Mesodermal cell (in vitro differentiated cells): Measurements from ENCODE around the gene BMP8B.
"Not testable (repeated sequence)": the region's sequence is repeated elsewhere in the genome, so short reads cannot be mapped to it uniquely, and the experiment has no call there.

Source experiments
- H3K27ac ChIP-seq: 2 replicates; pipeline ENCODE4 v1.7.0; 2013; ENCODE audit warnings: mild to moderate bottlenecking, low read depth, low read length, moderate library complexity; ENCODE audit not compliant: severe bottlenecking
- H3K36me3 ChIP-seq: 2 replicates; pipeline ENCODE4 v1.7.1; 2013; ENCODE audit warnings: mild to moderate bottlenecking, low read length, moderate library complexity; ENCODE audit not compliant: control insufficient read depth, insufficient read depth
- H3K4me1 ChIP-seq: one replicate; pipeline ENCODE4 v1.7.1; 2013; ENCODE audit warnings: mild to moderate bottlenecking, low read length; ENCODE audit not compliant: insufficient read depth, control insufficient read depth, poor library complexity, severe bottlenecking
- H3K4me3 ChIP-seq: 2 replicates; pipeline ENCODE4 v1.7.0; 2013; ENCODE audit warnings: low read length, control low read depth, mild to moderate bottlenecking; ENCODE audit not compliant: insufficient read depth, poor library complexity, severe bottlenecking; ENCODE audit errors: extremely low read depth
- H3K9me3 ChIP-seq: 2 replicates; pipeline ENCODE4 v1.7.1; 2013; ENCODE audit warnings: mild to moderate bottlenecking, low read length, moderate library complexity; ENCODE audit not compliant: control insufficient read depth
- WGBS, 2 experiments: methylation state at CpG; one replicate each; pipeline ENCODE4 v1.1.5; 2013; ENCODE audit warnings: missing lambda C conversion rate in 2 of 2; ENCODE audit not compliant: insufficient coverage in 2 of 2; 5-methylcytosine and 5-hydroxymethylcytosine counted together

The BMP8B gene

DNA sequence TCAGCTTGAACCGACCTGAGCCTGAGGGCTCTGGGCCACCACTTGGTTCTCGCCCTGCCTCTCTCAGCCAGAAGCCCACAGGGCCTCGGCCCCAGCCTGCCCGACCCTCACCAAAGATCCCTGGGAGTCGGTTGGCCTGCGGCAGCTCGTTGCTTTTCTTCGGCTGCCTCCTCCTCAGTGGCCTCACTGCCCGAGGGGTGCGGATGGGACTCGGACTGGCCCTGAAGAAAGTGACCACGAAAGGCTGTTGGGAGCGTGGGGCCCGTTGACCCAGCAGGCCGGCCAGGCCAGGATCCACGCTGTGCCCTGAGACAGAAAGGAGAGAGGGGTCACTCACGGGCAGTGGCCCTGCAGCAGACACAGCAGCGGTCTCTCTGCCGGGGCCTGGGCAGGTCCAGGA is 24.2 kb downstream of the BMP8B start:
- 83% methylated on average over 1 of the region's 19 CpGs; no CpG with 5 or more reads in 1 of the 2 experiments for WGBS, 2 experiments
- not testable (repeated sequence) for H3K27ac ChIP-seq, H3K9me3 ChIP-seq, H3K4me1 ChIP-seq, H3K36me3 ChIP-seq, H3K4me3 ChIP-seq

DNA sequence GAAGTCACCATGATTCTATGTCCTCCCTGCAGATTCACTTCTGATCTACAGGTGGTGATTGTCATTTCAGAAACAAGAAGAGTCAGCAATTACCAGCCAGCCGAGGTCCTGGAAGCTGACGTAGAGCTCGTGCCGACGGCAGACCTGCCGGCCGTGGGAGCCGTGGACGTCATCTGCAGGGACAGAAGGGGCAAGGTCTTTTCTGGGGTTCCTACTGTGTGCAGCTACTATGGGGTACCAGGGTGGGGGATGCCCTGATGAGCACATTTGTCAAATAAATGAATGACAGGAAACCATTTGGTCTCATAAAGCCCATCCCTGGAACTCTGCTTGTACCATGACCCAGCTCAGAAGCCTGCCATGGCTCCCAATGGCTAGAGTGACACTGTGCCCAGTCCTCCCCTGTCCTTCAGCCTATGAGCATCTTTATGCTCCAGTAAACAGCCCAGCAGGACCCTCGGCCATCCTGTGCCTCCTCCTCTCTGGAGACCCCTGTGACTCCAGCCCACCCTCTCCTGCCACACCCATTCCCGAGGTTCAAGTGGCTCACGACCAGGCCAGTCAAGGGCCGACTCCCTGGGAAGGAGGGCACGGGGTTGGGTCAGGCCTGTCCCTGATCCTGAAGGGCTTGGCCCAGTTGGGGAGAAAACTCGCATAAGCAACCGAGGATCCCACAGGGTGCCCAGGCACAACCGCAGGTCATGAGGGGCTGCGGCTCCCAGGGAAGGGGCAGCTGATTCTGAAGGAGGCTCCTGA is 24.9 kb downstream of the BMP8B start:
- WGBS, 2 experiments = 90% methylated on average over 11 of the region's 18 CpGs; no CpG with 5 or more reads in 1 of the 2 experiments

DNA sequence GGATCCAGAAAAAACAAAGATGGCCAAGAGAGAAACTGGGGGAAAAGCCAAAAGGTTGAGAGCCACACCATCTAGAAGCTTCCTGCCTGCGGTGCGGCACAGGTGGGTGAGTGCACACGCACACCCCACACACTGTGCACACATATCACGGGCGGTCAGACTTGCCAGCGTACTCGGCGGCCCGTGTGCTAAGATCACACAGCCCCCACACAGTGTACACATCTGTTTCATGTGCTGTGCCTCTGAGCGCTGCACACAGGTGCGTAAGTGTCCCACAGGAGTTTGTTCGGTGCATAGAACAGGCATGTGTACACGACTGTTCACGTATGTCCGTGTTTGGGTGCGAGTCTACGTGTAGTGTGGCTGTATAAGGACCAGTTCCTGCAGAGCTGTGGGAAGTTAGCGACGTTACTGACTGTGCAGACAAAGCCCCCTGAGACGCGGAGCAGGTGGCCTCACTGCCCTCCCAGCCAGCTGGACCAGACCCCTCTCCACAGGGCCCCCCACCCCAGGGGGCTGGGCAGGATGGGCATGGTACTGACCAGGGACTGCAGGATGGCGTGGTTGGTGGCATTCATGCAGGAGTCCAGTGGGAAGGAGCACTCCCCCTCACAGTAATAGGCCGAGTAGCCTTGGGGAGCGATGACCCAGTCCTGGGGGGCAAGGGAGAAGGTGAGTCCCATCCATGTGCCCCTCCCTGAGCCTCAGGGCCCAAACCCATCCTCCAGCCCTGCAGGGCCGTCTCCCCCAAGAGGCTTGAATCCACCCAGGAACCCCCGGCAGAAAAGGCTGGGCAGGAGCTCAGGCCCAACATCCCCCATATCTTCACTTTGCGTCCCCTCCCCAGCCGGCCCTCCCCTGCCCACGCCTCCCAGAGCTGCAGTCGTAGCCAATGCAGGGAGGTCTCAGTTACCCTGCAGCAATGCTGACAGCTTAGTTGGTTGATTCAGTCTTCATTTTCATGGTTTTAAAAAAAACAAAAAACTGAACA is 25.8 kb downstream of the BMP8B start:
- WGBS, 2 experiments = 95 to 99% methylated on average over 17 to 19 of the region's 30 CpGs
- Histone ChIP-seq H3K4me3 (no peak overlapping the region), H3K36me3 (peaks cover 4% of the 10 kb centered on the region), H3K4me1 (no peaks in the 10 kb centered on the region), H3K27ac (no peak overlapping the region), H3K9me3 (no peaks in the 10 kb centered on the region)

More for the DNA sequence above, 24.9 kb downstream of the BMP8B start:
- H3K36me3 ChIP-seq, H3K4me1 ChIP-seq, H3K4me3 ChIP-seq, H3K27ac ChIP-seq, H3K9me3 ChIP-seq: not testable (repeated sequence)

DNA sequence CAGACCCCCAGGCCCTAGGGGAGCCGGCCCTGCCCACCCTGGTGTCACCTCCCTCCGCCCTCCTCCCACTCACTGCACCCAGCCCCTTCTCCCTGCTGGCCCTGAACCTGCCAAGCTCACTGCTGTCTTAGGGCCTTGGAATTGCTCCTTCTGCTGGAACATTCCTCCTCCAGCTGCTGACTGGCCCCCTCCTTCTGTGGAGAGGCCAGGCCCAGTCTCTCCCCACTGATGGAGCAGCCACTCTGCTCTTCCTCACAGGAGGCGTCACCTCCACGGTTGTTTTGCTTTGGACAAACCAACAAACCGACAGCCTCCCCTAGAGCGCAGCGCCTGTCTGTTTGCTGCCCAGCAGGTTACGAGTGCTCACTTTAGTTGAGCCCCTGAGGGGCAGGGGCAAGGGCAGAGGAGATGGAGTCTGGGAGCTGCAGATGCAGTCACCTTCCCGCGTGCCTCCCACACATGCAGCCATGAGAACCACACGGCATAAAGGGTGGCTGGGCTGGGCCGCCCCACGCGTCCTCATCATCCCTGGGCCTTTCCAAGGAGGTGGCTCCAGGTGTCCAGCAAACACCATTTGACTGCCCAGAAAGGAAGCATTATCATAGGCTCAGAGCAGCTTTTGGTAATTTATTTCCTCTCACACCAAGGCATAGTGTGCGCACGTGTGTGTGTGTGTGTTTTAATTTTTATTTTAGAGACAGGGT is 27.0 kb downstream of the BMP8B start:
- Histone ChIP-seq H3K4me3 (no peak overlapping the region), H3K4me1 (no peaks in the 10 kb centered on the region), H3K9me3 (no peaks in the 10 kb centered on the region), H3K27ac (no peak overlapping the region), H3K36me3 (peaks cover 15% of the 10 kb centered on the region)
- 90 to 91% methylated on average over 7 to 14 of the region's 16 CpGs for whole genome bisulfite sequencing, 2 experiments

DNA sequence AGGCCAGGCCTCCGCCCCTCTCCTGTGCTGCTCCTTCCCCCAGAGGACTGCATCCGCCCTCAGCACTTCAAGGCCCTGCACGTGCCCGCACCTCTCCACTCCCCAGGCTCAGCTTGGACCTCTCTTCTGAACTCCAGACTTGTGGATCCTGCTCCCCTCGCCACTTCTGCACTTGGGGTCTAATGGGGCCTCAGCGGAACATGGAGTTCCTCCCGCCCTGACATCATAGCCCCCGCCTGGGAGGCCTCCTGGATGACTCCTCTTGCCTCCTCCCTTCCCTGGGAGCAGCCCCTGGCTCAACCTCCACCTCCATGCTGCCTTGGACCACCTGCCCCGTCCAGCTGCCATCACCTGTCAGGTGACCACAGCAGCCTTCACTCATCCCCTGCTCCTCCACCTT is 27.6 kb downstream of the BMP8B start:
- Histone ChIP-seq H3K27ac (no peak overlapping the region), H3K36me3 (peaks cover 20% of the 10 kb centered on the region), H3K4me1 (no peaks in the 10 kb centered on the region), H3K9me3 (no peaks in the 10 kb centered on the region), H3K4me3 (no peak overlapping the region)
- WGBS, 2 experiments = 89 to 91% methylated on average over 7 to 8 of the region's 9 CpGs

DNA sequence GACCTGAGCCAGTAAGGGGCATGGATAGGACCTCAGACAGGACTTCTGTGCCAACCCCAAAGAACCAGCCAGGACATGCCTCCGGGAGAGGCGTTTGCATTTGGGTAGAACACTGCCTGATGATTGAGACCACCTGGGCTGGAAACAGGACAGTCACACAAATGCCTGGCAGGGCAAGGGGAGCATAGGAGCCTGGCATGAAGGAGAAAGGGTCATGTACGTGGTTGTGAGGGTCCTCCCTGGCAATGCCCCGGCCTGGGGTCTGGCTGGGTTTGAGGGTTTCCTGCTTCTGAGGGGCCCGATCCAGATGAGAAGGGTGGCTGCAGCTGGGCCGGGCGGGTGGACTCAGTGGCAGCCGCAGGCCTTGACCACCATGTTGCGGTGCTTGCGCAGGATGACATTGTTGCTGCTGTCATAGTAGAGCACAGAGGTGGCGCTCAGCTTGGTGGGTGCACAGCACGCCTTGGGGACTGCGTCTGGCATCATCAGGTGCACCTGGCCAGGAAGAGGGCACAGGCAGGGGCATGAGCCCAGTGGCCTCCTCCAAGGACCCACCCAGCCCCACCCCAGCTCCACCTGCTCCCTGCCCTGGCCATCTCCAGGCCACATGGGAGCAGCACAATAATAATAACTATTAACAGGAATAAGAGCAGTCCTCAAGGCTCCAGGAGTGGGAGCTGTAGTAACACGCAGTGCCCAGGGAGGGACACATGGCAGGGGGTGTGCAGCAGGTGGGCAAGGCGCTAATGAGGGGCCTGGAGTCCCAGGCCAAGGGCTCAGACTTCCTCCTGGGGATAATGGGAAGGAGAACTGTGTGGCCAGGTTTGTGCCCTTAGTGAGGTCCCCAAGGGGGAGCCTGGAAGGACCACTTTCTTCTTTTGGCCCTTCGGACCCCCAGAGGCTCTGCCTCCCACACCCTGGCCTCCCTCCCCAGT is 28.3 kb downstream of the BMP8B start:
- 92 to 98% methylated on average over 11 to 16 of the region's 16 CpGs for WGBS, 2 experiments
- Histone ChIP-seq H3K4me1 (no peaks in the 10 kb centered on the region), H3K4me3 (no peak overlapping the region), H3K36me3 (peaks cover 27% of the 10 kb centered on the region), H3K27ac (no peak overlapping the region), H3K9me3 (no peaks in the 10 kb centered on the region)

DNA sequence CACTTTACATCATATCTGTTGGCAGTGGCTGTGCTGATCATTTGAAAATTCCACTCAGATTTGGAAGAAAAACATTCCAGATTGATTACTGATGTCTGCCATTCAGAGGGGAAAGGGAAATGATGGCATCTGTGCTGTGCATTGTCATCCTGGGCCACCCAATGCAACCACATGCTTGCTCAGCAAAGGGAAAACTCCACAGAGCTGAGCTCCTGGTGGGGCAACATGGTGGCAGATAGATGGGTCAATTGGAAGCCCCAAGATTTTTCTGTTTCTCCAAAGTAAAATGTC is 29.3 kb downstream of the BMP8B start:
- Histone ChIP-seq H3K4me1 (no peaks in the 10 kb centered on the region), H3K27ac (no peak overlapping the region), H3K9me3 (no peaks in the 10 kb centered on the region), H3K4me3 (no peak overlapping the region), H3K36me3 (peaks cover 37% of the 10 kb centered on the region)

DNA sequence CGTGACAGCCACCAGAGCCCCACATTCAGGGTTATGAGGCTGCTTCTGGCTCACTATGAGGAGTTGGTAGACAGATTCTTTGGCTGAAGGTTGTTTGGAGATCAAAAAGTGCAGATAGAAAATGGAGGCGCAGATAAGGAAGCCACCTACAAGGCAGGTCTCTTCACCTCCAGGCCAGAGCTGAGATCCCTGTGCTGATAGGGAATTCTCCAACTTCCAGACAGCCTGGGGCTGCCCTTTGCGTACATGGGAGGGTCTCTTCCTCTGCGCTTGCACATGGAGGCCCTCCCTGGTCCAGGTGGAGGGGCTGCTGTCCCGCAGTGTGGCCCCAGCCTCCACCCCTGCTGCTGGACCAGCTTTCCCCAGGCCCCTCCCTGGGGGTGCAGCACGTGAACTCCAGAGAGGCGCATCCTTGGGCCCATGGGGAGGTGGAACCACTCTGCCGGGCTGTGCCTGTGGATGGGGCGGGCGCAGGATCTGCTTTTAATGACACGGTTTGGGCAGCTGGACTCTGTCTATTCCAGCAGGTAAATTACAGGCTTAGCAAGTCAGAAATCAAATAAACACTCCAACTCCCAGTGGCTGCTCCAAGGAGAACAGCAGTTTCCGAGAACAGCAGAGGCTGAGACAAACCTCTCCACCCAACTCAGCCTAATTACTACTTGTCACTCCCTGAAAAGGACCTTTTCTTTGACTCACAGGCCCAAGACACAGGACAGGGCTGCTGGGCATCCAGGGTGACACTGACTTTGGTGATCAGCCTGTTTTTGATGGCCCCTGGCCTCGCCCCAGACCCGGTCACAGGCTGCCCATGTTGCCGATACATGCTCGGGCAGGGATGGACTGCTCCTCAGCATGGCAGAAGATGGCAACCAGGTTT is 29.9 kb downstream of the BMP8B start:
- 93 to 94% methylated on average over 8 to 14 of the region's 16 CpGs for WGBS, 2 experiments
- peaks cover 41% of the 10 kb centered on the region for H3K36me3 ChIP-seq

DNA sequence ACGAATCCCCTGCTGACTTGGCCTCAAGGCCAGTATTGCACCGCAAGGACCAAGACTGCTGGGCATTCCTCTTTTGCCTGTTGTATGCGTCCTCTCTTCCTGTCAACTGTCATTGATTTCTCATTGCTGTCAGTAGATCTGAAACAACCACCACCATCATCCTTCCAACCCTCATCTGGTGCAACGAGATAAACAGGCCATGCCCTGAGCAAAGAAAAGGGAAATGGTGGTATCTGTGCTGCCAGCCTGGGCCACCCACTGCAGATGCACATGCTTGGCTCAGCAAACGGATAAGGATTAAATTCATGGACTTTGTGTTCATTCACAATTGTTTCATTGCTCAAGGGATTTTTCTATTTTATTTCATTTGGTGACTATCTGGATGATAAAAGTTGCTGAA is 31.2 kb downstream of the BMP8B start:
- WGBS, 2 experiments = 92 to 98% methylated on average over 3 to 5 of the region's 5 CpGs
- no peak overlapping the region for H3K4me3 ChIP-seq
- H3K9me3 ChIP-seq = no peaks in the 10 kb centered on the region
- no peak overlapping the region for H3K27ac ChIP-seq
- peaks cover 54% of the 10 kb centered on the region for H3K36me3 ChIP-seq
- no peaks in the 10 kb centered on the region for H3K4me1 ChIP-seq

More for the DNA sequence above, 29.9 kb downstream of the BMP8B start:
- Histone ChIP-seq H3K4me3 (no peak overlapping the region), H3K27ac (no peak overlapping the region), H3K9me3 (no peaks in the 10 kb centered on the region), H3K4me1 (no peaks in the 10 kb centered on the region)
